Osteocyte (in vitro differentiated cells): ENCODE results near the gene SNRNP35. TPM values are rescaled to one million over a fixed set of nuclear protein-coding genes. Genes with fewer than 3 reads are reported as not detected.

Experiments
- DNase-seq: peaks from one replicate; pipeline ENCODE4 v3.0.0; 2021; ENCODE audit warnings: mixed read lengths; ENCODE audit not compliant: unreplicated experiment; ENCODE audit errors: extremely low spot score
- H3K27ac Mint-ChIP-seq: one replicate; pipeline ENCODE4 v1.8.0; 2021; ENCODE audit warnings: mild to moderate bottlenecking, mixed read lengths; ENCODE audit not compliant: unreplicated experiment
- H3K27me3 Mint-ChIP-seq: one replicate; pipeline ENCODE4 v1.8.0; 2021; ENCODE audit warnings: mixed read lengths; ENCODE audit not compliant: unreplicated experiment
- H3K36me3 Mint-ChIP-seq: one replicate; pipeline ENCODE4 v1.8.0; 2021; ENCODE audit warnings: mixed read lengths; ENCODE audit not compliant: unreplicated experiment
- H3K4me1 Mint-ChIP-seq: one replicate; pipeline ENCODE4 v1.8.0; 2021; ENCODE audit warnings: mixed read lengths; ENCODE audit not compliant: unreplicated experiment
- H3K4me3 Mint-ChIP-seq: one replicate; pipeline ENCODE4 v1.8.0; 2021; ENCODE audit warnings: mild to moderate bottlenecking, moderate library complexity, mixed read lengths; ENCODE audit not compliant: unreplicated experiment
- H3K9me3 Mint-ChIP-seq: one replicate; pipeline ENCODE4 v1.8.0; 2021; ENCODE audit warnings: mixed read lengths; ENCODE audit not compliant: unreplicated experiment
- CTCF ChIP-seq: fragments of 200-600 bp; sonication (generic); IDR thresholded peaks from 2 replicates; pipeline ENCODE4 v1.5.0; 2021; ENCODE audit warnings: antibody characterized with exemption, mild to moderate bottlenecking, moderate library complexity
- total RNA-seq: library from RNA; stranded (reverse); gene quantifications from 2 replicates; pipeline ENCODE4 v1.2.1, GENCODE V29; 2021

SNRNP35 gene
- total RNA-seq, 1 donor from 2014 or later = 21.6 TPM

GRCh38 chr12:123436017-123436964, 21.6 kb upstream of the SNRNP35 start, which contains the start of gene RILPL2:
Gene RILPL2 (minus strand): TSS chr12:123436684. CDS start chr12:123436420, 264 bp downstream.
- DNase-seq = peak; percentile 92
- peaks cover 25% of the 10 kb centered on the region for H3K4me1 Mint-ChIP-seq
- H3K9me3 Mint-ChIP-seq = no peaks in the 10 kb centered on the region
- no peaks in the 10 kb centered on the region for H3K36me3 Mint-ChIP-seq
- peak within 1 kb of the TSS; percentile 97 for H3K4me3 Mint-ChIP-seq
- no peak for TF ChIP-seq CTCF
- H3K27ac Mint-ChIP-seq = peak within 1 kb of the TSS; percentile 87
- no peaks in the 10 kb centered on the region for H3K27me3 Mint-ChIP-seq

DNA sequence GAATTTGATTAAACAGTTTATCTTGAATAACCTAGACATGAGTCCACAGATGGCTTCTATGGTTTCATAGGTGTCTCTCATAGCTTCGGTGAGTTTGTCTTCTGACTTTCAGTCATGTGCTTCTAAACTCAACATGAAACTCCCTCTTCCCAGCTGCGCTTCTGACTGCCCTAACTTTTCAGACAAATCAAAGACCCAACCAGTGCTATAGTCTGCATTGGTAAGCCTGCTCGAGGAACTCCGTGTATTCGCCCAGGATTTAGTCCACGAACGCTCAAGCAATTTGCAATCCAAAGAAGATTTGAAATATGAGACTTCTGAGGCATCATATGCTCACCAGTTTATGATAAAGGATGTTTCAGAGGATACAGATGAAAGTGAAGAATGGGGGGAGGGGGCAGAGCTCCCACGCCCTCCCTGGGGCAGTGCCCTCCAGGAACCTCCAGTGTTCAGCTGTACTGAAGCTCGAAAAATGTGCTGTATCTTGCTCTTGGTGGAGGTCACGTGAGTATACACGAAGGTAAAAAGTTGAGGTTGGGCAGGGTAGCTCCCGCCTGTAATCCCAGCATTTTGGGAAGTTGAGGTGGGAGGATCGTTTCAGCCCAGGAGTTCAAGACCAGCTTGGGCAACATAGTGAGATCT, 16.3 kb upstream of the SNRNP35 start:
- no peak for TF ChIP-seq CTCF
- Mint-ChIP-seq H3K9me3 (no peaks in the 10 kb centered on the region), H3K4me1 (peaks cover 21% of the 10 kb centered on the region), H3K27ac (no peak overlapping the region), H3K36me3 (no peaks in the 10 kb centered on the region), H3K27me3 (no peaks in the 10 kb centered on the region), H3K4me3 (no peak overlapping the region)
- DNase-seq = no peak

GRCh38 chr12:123442774-123443173, 15.2 kb upstream of the SNRNP35 start:
- H3K4me1 Mint-ChIP-seq = peaks cover 21% of the 10 kb centered on the region
- no peak overlapping the region for H3K4me3 Mint-ChIP-seq
- TF ChIP-seq CTCF = no peak
- no peak for DNase-seq
- H3K27me3 Mint-ChIP-seq = no peaks in the 10 kb centered on the region
- H3K27ac Mint-ChIP-seq = no peak overlapping the region
- H3K9me3 Mint-ChIP-seq = no peaks in the 10 kb centered on the region
- no peaks in the 10 kb centered on the region for H3K36me3 Mint-ChIP-seq

DNA sequence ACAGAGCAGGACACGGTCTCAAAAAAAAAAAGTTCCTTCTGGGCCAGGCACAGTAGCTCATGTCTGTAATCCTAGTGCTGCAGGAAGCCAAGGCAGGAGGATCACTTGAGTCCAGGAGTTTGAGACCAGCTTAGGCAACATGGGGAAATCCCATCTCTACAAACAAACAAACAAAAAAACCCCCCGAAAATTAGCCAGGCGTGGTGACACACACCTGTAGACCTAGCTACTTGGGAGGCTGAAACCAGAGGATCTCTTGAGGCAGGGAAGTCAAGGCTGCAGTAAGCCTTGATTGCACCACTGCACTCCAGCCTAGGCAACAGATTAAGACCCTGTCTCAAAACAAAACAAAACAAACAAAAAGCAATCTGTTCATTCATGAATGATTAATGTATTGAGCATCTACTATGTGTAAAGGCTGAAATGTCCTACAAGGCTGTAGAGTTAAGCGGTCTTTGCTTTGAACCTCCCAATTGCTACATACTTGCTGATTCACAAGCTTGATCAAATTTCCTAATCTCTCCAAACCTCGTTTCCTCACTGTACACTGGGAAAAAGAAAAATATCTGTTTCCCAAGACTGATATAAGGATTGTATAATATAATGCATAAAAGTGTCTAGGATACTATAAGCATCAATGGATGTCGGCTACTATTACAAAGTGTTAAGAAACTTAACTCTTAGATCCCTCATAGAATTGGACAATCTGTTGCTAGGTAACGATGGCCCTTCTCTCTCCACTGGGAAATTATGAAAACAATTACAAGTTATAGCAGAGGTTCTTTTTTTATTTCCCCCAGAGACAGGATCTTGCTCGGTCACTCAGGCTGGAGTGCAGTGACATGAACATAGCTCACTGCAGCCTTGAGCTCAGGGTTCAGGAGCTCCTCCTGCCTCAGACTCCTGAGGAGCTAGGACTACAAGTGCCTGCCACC, 13.6 kb upstream of the SNRNP35 start:
- no peaks in the 10 kb centered on the region for H3K27me3 Mint-ChIP-seq
- H3K27ac Mint-ChIP-seq = peak overlapping the region; percentile 41
- H3K9me3 Mint-ChIP-seq = no peaks in the 10 kb centered on the region
- peaks cover 25% of the 10 kb centered on the region for H3K4me1 Mint-ChIP-seq
- DNase-seq = no peak
- TF ChIP-seq CTCF = no peak
- H3K36me3 Mint-ChIP-seq = no peaks in the 10 kb centered on the region
- no peak overlapping the region for H3K4me3 Mint-ChIP-seq
